Right lobe of liver (tissue), 6 donors: ENCODE measurements around the gene CCDC6. TPM values are rescaled to one million over a fixed set of nuclear protein-coding genes. Genes with fewer than 3 reads are reported as not detected.

Experiments used
- ATAC-seq, 4 donors: fragments of 200-7000 bp; cut with Tn5 transposase; one replicate each; pipeline ENCODE4 v1.9.1; 2020; ENCODE audit warnings: mild to moderate bottlenecking in 4 of 4, moderate library complexity in 4 of 4
- DNase-seq, 3 donors: peaks; one replicate each; pipeline ENCODE4 v3.0.0-alpha.2; 2020
- H3K27ac ChIP-seq, 3 donors: fragments of 200-600 bp; one replicate each; pipeline ENCODE4 v1.8.0; 2022
- H3K27me3 ChIP-seq, 2 donors: fragments of 200-600 bp; one replicate each; pipeline ENCODE4 v1.8.0; 2022
- H3K36me3 ChIP-seq, 4 donors: fragments of 200-600 bp; sonication (generic) in 1 of 4; one replicate each; pipeline versions ENCODE4 v1.5.1 to v1.8.0; 2017 to 2022; ENCODE audit warnings: control low read depth in 1 of 4
- H3K4me1 ChIP-seq, 4 donors: fragments of 200-600 bp; sonication (generic) in 1 of 4; one replicate each; pipeline versions ENCODE4 v1.5.1 to v1.8.0; 2017 to 2022; ENCODE audit warnings: control low read depth in 1 of 4
- H3K4me3 ChIP-seq, 3 donors: fragments of 200-600 bp; one replicate each; pipeline ENCODE4 v1.8.0; 2022
- H3K9me3 ChIP-seq, 4 donors: fragments of 200-600 bp; sonication (generic) in 1 of 4; one replicate each; pipeline versions ENCODE4 v1.5.1 to v1.8.0; 2017 to 2022; ENCODE audit warnings: control low read depth in 1 of 4
- POLR2A ChIP-seq: fragments of 450-650 bp; IDR thresholded peaks from one replicate; pipeline ENCODE4 v1.6.1; 2017; ENCODE audit warnings: antibody characterized with exemption, mild to moderate bottlenecking
- WGBS: methylation state at CpG from one replicate; pipeline ENCODE4 v1.1.6; 2018; ENCODE audit warnings: low coverage, low lambda C conversion rate; ENCODE audit not compliant: insufficient coverage; ENCODE audit errors: missing lambda C conversion rate; 5-methylcytosine and 5-hydroxymethylcytosine counted together
- intact Hi-C, 2 donors: fragments of 100-400 bp; cut with DNase I; formaldehyde crosslinking; loops; one replicate each; pipeline versions ENCODE4 v1.11.2 to v1.14.1; 2022
- total RNA-seq, 6 experiments: library from RNA; depleted of rRNA in 2 of 6; stranded (reverse); fragments of >200 nt in 2 of 6; fragmentation: NEBNext Ultra II Directional in 3 of 6; extraction: Animal tissue kit (Norgen Biotek cat#: 25700) in 3 of 6; gene quantifications; one replicate each; pipeline versions ENCODE4 v1.1.0 to v1.2.4, GENCODE V29; 2016 to 2023
- TF ChIP-seq, protein P1 (sequence below), 4 donors: fragments of 200-600 bp in 3 of 4; fragments of 450-650 bp in 1 of 4; IDR thresholded peaks; one replicate each; pipeline versions ENCODE4 v1.5.1 to v1.8.0; 2016 to 2022; ENCODE audit warnings: antibody characterized with exemption in 4 of 4, mild to moderate bottlenecking in 2 of 4
- donor health status: DM: no; HTN: yes; CAD: no.
- donor health status: DM: no; HTN: no; CAD: no.
- donor health status: DM: no; HTN: no; CAD: no.
- donor health status: DM: no; HTN: yes; CAD: no.
- donor health status: DM: no; HTN: yes; CAD: no.

The CCDC6 gene
- total RNA-seq, 6 experiments from 2014 or later = 9.2 to 20.4 (median 14.8) TPM

DNA sequence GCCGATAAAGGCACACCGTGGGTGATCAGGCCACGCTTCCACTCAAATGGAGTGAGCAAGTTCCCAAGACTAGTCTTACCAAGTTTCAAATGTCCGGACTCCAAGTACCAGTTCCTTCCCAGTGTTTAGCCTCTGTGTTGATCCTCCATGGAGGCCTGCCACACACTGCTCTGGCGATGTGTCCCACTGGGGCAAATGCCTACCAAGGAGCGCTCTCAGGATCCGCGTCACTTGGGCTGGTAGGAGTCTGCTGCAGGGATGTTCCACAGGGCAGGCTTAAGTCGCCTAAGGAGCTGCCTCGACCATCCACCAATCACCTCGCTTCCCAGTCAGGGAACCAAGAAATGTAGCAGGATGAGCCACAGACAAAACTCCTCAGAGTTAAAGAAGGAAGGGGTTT, 135.7 kb downstream of the CCDC6 start:
- intact Hi-C loops = no loop called here
- TF ChIP-seq, protein P1, sequence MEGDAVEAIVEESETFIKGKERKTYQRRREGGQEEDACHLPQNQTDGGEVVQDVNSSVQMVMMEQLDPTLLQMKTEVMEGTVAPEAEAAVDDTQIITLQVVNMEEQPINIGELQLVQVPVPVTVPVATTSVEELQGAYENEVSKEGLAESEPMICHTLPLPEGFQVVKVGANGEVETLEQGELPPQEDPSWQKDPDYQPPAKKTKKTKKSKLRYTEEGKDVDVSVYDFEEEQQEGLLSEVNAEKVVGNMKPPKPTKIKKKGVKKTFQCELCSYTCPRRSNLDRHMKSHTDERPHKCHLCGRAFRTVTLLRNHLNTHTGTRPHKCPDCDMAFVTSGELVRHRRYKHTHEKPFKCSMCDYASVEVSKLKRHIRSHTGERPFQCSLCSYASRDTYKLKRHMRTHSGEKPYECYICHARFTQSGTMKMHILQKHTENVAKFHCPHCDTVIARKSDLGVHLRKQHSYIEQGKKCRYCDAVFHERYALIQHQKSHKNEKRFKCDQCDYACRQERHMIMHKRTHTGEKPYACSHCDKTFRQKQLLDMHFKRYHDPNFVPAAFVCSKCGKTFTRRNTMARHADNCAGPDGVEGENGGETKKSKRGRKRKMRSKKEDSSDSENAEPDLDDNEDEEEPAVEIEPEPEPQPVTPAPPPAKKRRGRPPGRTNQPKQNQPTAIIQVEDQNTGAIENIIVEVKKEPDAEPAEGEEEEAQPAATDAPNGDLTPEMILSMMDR (IDR thresholded peaks at IDR 0.05) = no peak
- TF ChIP-seq POLR2A = no peak
- no peaks in the 10 kb centered on the region for H3K4me1 ChIP-seq
- H3K27me3 ChIP-seq = no peaks in the 10 kb centered on the region
- no CpG with 5 or more reads among the region's 11 CpGs for WGBS
- no peak overlapping the region for H3K27ac ChIP-seq
- no peak for DNase-seq
- ATAC-seq = no peak
- no peak overlapping the region for H3K4me3 ChIP-seq
- no peaks in the 10 kb centered on the region for H3K36me3 ChIP-seq
- H3K9me3 ChIP-seq = no peaks in the 10 kb centered on the region

DNA sequence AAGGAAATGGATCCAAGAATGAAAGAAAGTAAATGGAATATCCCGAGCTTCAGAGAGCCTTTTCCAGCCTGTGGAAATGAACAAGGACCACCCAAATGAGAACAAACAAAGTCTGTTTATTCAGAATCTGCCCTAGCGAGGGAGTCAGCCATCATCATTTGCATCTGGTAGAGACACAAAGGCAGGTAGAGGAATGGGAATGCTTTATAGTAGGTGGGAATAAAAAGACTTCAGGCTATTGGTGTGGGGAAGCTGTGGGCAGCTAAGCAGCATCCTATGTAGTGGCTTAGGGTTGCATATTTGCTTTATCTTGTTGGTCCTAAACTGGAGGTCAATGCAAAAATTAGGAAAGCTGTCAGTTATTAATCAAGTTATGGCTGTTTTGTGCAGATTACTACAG, 143.9 kb downstream of the CCDC6 start:
- Histone ChIP-seq H3K4me1 (no peaks in the 10 kb centered on the region), H3K36me3 (no peaks in the 10 kb centered on the region), H3K4me3 (no peak overlapping the region), H3K9me3 (no peaks in the 10 kb centered on the region), H3K27me3 (no peaks in the 10 kb centered on the region), H3K27ac (no peak overlapping the region)
- 35% methylated on average over 2 of the region's 2 CpGs for WGBS
- intact Hi-C loops = no loop called here
- DNase-seq = no peak
- TF ChIP-seq, protein P1 (IDR thresholded peaks at IDR 0.05) = no peak
- TF ChIP-seq POLR2A = no peak
- ATAC-seq = no peak

DNA sequence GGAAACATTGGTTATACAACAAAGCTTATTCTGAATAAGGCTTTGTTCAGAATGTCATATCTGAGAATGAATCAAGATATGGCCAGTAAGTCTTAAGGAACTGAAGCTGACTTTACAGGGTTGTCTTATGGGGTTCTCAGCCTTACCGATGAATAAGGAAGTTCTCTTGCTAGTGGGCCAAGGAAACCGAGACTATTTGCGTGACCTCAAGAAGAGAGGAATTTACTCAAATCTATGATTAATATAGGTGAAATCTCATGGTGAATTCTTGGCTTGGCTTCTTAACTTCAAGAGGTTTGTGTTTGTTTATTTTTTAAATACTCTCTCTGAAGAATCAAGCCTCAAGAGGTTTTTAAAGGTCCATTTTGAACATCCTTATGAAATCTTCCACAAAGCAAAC, 148.4 kb downstream of the CCDC6 start:
- Histone ChIP-seq H3K36me3 (no peaks in the 10 kb centered on the region), H3K27me3 (no peaks in the 10 kb centered on the region), H3K27ac (no peak overlapping the region), H3K9me3 (no peaks in the 10 kb centered on the region), H3K4me3 (no peak overlapping the region), H3K4me1 (no peaks in the 10 kb centered on the region)
- intact Hi-C loops = no loop called here
- TF ChIP-seq, protein P1 (IDR thresholded peaks at IDR 0.05) = no peak
- TF ChIP-seq POLR2A = no peak
- ATAC-seq (no peak), DNase-seq (no peak)
- 46% methylated on average over 3 of the region's 3 CpGs for WGBS

DNA sequence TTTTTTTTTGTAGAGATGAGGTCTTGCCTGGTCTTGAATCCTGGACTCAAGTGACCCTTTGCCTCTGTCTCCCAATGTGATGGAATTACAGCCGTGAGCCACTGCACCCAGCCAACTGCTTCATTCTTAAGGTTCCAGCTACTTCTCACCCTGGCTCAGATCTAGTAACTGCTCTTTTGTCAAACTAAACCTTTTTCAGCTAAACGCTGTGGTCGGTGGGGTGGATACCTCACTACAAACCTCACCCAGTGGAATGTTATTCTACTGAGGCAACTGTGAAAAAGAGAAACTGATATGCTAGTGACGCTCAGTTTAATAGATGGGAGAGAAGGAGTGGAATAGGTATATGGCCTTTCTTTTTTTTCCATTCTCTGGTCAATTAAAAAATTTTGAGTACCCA, 151.4 kb downstream of the CCDC6 start:
- TF ChIP-seq, protein P1 (IDR thresholded peaks at IDR 0.05) = no peak
- TF ChIP-seq POLR2A = no peak
- ATAC-seq (no peak), DNase-seq (no peak)
- no peaks in the 10 kb centered on the region for H3K9me3 ChIP-seq
- no peak overlapping the region for H3K27ac ChIP-seq
- intact Hi-C loops = no loop called here
- no peaks in the 10 kb centered on the region for H3K4me1 ChIP-seq
- no peaks in the 10 kb centered on the region for H3K27me3 ChIP-seq
- no peak overlapping the region for H3K4me3 ChIP-seq
- 88% methylated on average over 4 of the region's 4 CpGs for WGBS
- no peaks in the 10 kb centered on the region for H3K36me3 ChIP-seq

DNA sequence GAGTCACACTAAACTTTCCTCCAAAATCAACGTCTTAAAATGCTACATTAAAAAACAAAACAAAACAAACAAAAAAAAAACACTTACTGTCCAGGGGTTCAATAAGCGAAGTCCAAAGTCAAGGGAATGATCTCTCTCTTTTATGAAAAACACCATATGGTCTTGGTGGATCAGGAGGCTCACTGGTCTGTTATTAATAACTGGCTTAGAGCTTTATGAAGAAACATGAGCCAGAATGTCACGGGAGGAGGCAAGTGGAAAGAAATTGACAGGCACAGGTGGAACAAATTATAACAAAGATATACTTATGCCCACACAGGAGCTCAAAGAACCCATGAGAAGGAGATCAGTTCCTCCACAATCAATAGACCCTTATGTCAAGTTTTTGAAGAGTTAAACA, 153.1 kb downstream of the CCDC6 start, which contains the start of gene MRLN:
Gene MRLN, minus strand, starts transcription at position 189 of the 400 bp plus-strand sequence.
- no peaks in the 10 kb centered on the region for H3K9me3 ChIP-seq
- H3K36me3 ChIP-seq = no peaks in the 10 kb centered on the region
- TF ChIP-seq POLR2A = no peak
- TF ChIP-seq, protein P1 (IDR thresholded peaks at IDR 0.05) = no peak
- no peak for ATAC-seq
- no peak within 1 kb of the TSS for H3K4me3 ChIP-seq
- H3K27ac ChIP-seq = no peak within 1 kb of the TSS
- no peaks in the 10 kb centered on the region for H3K27me3 ChIP-seq
- intact Hi-C loops = no loop called here
- DNase-seq = no peak
- 50% methylated on average over 3 of the region's 3 CpGs for WGBS
- H3K4me1 ChIP-seq = no peaks in the 10 kb centered on the region
